Fibroblast of pulmonary artery (primary cell): ENCODE data around the gene BPGM.
"Not testable (repeated sequence)": the region's sequence is repeated elsewhere in the genome, so short reads cannot be mapped to it uniquely, and the experiment has no call there.

Experiments used
- DNase-seq: peaks from one replicate; pipeline ENCODE4 v3.0.0-alpha.2; 2010; ENCODE audit warnings: low read depth
- H3K4me3 ChIP-seq: replicated peaks from 2 replicates; pipeline ENCODE4 v1.5.1; 2011; ENCODE audit warnings: low read depth, mild to moderate bottlenecking, control low read depth, low read length, moderate library complexity
- TF ChIP-seq, protein P1 (sequence below): IDR thresholded peaks from 2 replicates; pipeline ENCODE4 v1.5.1; 2011; ENCODE audit warnings: mild to moderate bottlenecking, control low read depth, low read length, inconsistent platforms; ENCODE audit errors: missing control alignments

BPGM gene

DNA sequence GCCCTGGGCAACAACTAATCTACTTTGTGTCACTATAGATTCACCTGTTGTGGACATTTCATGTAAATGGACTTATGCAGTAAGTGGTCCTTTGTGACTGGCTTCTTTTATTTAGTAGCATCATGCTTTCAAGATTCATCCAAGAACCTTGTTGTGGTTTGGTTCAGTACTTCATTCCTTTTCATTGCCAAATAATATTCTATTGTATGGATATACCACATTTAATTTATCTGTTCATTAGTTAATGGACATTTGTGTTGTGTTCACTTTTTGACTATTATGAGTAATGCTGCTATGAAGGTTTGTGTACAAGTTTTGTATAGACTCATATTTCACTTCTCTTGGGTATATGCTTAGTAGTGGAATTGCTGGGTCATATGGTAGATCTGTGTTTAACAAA is 27.8 kb downstream of the BPGM start:
- H3K4me3 ChIP-seq, result no peak overlapping the region
- TF ChIP-seq, protein P1, sequence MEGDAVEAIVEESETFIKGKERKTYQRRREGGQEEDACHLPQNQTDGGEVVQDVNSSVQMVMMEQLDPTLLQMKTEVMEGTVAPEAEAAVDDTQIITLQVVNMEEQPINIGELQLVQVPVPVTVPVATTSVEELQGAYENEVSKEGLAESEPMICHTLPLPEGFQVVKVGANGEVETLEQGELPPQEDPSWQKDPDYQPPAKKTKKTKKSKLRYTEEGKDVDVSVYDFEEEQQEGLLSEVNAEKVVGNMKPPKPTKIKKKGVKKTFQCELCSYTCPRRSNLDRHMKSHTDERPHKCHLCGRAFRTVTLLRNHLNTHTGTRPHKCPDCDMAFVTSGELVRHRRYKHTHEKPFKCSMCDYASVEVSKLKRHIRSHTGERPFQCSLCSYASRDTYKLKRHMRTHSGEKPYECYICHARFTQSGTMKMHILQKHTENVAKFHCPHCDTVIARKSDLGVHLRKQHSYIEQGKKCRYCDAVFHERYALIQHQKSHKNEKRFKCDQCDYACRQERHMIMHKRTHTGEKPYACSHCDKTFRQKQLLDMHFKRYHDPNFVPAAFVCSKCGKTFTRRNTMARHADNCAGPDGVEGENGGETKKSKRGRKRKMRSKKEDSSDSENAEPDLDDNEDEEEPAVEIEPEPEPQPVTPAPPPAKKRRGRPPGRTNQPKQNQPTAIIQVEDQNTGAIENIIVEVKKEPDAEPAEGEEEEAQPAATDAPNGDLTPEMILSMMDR, result no peak
- no peak for DNase-seq

DNA sequence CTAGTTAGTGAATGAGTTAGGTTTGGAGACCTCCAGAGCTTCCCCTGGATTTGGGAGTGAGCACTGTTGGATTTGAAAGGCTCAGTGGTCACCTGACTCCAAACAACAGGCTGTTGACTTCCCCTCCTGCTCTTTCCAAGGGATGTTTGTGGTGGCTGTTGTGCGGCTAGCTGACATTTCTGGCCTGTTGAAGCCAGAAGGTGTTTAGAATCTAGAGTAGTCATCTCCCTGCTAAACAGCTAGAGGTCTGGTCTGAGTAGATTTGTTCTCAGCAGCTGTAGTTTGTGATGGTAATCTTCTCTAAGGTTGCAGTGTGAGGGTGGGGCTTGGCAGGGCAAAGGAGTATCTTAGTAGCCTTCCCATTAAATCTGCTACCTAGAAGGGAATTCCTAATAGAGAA is 30.1 kb downstream of the BPGM start:
- no peak overlapping the region for H3K4me3 ChIP-seq
- no peak for DNase-seq
- TF ChIP-seq, protein P1, result no peak

DNA sequence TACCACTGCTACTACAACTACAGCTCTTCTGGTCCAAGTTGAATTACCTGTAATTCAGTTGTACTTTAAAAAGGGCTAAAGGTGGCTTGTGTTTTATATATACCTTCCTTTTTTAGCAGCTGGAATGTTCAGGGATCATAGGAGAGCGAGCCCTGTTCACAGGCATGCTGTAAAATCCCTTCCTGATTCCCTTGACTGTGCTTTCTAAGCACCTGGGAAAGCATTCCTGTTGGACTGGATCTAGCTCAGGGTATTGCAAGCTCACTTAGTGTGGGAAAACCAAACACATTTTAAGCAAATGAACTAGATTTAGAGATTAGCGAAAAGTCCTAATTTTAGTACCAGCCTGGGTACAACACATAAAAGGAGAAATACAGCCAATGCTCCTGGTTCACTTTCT is 31.5 kb downstream of the BPGM start:
- no peak overlapping the region for H3K4me3 ChIP-seq
- TF ChIP-seq, protein P1, result no peak
- DNase-seq, result no peak

DNA sequence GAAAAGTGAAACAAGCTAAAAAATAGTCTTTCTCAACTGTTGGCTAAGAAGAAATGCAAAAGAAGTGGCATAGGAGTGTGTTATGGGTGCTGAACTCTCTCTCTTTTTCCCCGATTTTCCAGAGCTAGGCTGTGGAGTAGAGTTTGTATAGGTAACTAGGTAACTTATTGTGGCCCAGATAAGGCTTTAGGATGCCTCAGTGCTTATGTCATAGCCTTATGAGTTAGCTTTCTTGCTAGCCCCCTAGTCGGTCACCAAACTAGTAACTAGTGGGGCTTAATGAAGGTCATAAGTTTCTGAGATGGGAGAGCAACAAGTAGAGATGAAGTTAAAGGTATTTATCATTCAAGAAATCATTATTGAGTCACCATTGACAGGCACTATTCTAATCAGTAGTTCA is 32.4 kb downstream of the BPGM start:
- TF ChIP-seq, protein P1, result no peak
- no peak for DNase-seq
- no peak overlapping the region for H3K4me3 ChIP-seq

DNA sequence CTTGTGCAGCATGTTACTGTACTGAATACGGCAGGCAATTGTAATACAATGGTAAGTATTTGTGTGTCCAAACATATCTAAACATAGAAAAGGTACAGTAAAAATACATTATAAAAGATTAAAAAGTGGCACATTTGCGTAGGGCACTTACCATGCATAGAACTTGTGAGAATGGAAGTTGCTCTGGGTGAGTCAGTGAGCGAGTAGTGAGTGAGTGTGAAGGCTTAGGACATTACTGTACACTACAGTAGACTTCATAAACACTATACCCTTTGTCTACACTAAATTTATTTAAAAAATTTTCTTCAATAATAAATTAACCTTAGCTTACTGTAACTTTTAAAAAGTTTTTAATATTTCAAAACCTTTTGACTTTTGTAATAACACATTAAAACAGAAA is 37.5 kb downstream of the BPGM start:
- TF ChIP-seq, protein P1, result no peak
- no peak for DNase-seq
- H3K4me3 ChIP-seq, result no peak overlapping the region

DNA sequence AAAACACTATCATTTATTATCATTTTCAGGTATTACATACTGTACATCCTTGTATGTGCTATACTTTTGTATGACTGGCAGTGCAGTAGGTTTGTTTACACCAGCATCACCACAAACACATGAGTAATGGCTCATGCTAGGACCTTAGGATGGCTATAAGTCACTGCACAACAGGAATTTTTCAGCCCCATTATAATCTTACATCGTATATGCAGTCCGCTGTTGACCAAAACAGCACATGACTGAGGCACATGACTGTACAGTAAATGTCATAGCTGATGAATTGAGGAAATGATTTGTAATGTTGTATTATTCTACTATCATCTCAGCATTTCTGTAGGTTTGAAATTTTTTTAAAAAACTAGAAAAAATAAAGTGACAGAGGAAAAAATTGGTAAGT is 38.6 kb downstream of the BPGM start:
- TF ChIP-seq, protein P1, result no peak
- DNase-seq, result no peak
- H3K4me3 ChIP-seq, result no peak overlapping the region

DNA sequence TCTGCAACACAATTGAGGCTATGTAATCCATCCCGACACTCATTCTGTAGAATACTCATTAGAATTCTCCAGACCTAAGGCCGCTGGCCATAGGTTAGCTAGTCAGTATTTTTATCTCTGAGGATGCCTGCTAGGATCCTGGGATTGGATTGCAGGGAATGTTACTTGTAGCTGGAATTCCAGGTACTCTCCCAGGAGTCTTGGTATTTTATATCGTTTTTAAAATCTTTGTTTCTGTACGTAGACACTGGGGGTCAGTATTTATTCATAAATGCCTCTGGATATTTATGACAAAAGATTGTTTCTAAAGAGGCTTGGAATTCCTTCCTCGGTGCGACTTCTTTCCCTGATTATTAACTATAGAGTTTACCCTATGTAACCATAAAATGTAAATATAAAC is 40.1 kb downstream of the BPGM start:
- TF ChIP-seq, protein P1, result peak; percentile 31
- no peak overlapping the region for H3K4me3 ChIP-seq
- peak; percentile 65 for DNase-seq

DNA sequence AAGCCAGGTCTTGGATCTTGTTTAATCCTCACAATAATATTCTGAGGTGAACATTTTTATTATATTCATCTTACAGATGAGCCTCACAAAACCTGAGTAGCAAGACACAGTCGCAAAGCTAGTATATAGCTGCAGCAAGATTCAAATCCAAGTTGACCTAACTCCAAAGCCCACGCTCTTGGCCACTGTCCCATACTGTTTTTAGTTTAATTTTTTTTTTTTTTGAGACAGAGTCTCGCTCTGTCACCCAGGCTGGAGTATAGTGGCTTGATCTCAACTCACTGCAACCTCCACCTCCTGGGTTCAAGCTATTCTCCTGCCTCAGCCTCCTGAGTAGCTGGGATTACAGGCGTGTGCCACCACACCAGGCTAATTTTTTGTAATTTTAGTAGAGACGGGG is 42.9 kb downstream of the BPGM start:
- H3K4me3 ChIP-seq, DNase-seq: not testable (repeated sequence)
